ENCODE data around the gene INTS11.
"Not testable (repeated sequence)": the region's sequence is repeated elsewhere in the genome, so short reads cannot be mapped to it uniquely, and the experiment has no call there.

The INTS11 gene

GRCh38 chr1:1324524-1325287 is at the start of gene INTS11, which contains the start of gene CPTP:
Gene INTS11 (minus strand): TSS chr1:1324660. CDS start chr1:1324608, 52 bp downstream.
Gene CPTP (plus strand): TSS chr1:1324802. CDS start chr1:1326911, 2,109 bp downstream.
- TF ChIP-seq CTCF (conservative IDR thresholded peaks at IDR 0.05; ENCODE audit: low read depth, low read length): no peak
- DNase-seq (ENCODE audit: low read depth): peak; percentile 47
- H3K4me3 ChIP-seq (ENCODE audit: low read length): peak within 1 kb of the TSS; percentile 75

GRCh38 chr1:1373815-1374588 is 49.5 kb upstream of the INTS11 start:
- DNase-seq (ENCODE audit: low read depth): no peak
- peak overlapping the region; percentile 87 for H3K4me3 ChIP-seq (ENCODE audit: low read length)
- no peak for TF ChIP-seq CTCF (conservative IDR thresholded peaks at IDR 0.05; ENCODE audit: low read depth, low read length)

- TF ChIP-seq CTCF (conservative IDR thresholded peaks at IDR 0.05; ENCODE audit: low read depth, low read length): no peak
- no peak for DNase-seq (ENCODE audit: low read depth)
- no peak overlapping the region for H3K4me3 ChIP-seq (ENCODE audit: low read length)
Measured at GRCh38 chr1:1373051-1373814, 48.8 kb upstream of the INTS11 start.

GRCh38 chr1:1371746-1372711 is 47.6 kb upstream of the INTS11 start:
- H3K4me3 ChIP-seq (ENCODE audit: low read length): no peak overlapping the region
- DNase-seq (ENCODE audit: low read depth): no peak
- TF ChIP-seq CTCF (conservative IDR thresholded peaks at IDR 0.05; ENCODE audit: low read depth, low read length): peak; percentile 92

GRCh38 chr1:1371364-1371745 is 46.9 kb upstream of the INTS11 start:
- TF ChIP-seq CTCF (conservative IDR thresholded peaks at IDR 0.05; ENCODE audit: low read depth, low read length): no peak
- DNase-seq (ENCODE audit: low read depth): no peak
- H3K4me3 ChIP-seq (ENCODE audit: low read length): no peak overlapping the region

GRCh38 chr1:1370771-1371300 is 46.4 kb upstream of the INTS11 start:
- TF ChIP-seq CTCF (conservative IDR thresholded peaks at IDR 0.05; ENCODE audit: low read depth, low read length): no peak
- no peak overlapping the region for H3K4me3 ChIP-seq (ENCODE audit: low read length)
- no peak for DNase-seq (ENCODE audit: low read depth)

GRCh38 chr1:1370094-1370493 is 45.6 kb upstream of the INTS11 start:
- H3K4me3 ChIP-seq (ENCODE audit: low read length); DNase-seq (ENCODE audit: low read depth): not testable (repeated sequence)

Measured in retinal pigment epithelial cell (primary cell).